Measurements from ENCODE around the gene RNF144B.

- no peak for TF ChIP-seq POLR2A (IDR thresholded peaks at IDR 0.05; ENCODE audit: low read depth, low read length)
- TF ChIP-seq POLR2AphosphoS5 (IDR thresholded peaks at IDR 0.05; ENCODE audit: low read depth, low read length), result no peak
- TF ChIP-seq SPI1 (IDR thresholded peaks at IDR 0.05; ENCODE audit: low read depth, low read length), result peak; percentile 99
- no peak for TF ChIP-seq PAX5 (IDR thresholded peaks at IDR 0.05; ENCODE audit: insufficient read depth, low read length, severe bottlenecking)
- TF ChIP-seq POU2F2 (IDR thresholded peaks at IDR 0.05; ENCODE audit: low read depth, low read length), result peak; percentile 85
These were observed 13.8 kb downstream of the RNF144B start for GRCh38 chr6:18400831-18401446.

Measured in GM12891 (cell line).